ENCODE data around the gene THSD7B.

DNA sequence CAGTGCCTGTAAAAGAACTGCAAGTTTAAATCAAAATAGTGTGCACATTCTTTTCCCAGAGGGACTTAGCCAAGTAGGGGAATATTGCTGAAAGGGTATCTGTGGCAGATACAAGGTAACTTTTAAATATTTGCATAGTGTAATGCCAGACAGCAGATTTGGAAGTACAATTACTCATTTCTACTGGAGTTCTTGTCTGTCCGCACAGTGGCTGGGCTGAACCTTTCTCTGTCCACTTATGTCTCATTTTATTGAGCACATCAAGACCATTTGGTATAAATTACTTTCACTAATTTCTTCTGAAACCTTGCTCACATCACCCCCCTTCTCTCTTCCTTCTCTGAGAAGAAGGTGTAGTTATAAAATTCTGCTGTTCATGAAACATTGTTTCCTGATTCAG, 271.3 kb downstream of the THSD7B start:
- TF ChIP-seq GATA2 (IDR thresholded peaks at IDR 0.05; ENCODE audit: low read depth, low read length) (no peak), GATA3 (IDR thresholded peaks at IDR 0.05; ENCODE audit: low read depth, low read length) (no peak)
